ENCODE measurements around the gene RALGDS. TPM values are rescaled to one million over a fixed set of nuclear protein-coding genes. Genes with fewer than 3 reads are reported as not detected.

The RALGDS gene
- total RNA-seq, 1 experiment from 2014 or later, result 36.1 TPM

- TF ChIP-seq FOSL1 (IDR thresholded peaks at IDR 0.05; ENCODE audit: low read depth) (no peak), SRF (IDR thresholded peaks at IDR 0.05; ENCODE audit: low read depth) (no peak)
- TF ChIP-seq, protein P1, sequence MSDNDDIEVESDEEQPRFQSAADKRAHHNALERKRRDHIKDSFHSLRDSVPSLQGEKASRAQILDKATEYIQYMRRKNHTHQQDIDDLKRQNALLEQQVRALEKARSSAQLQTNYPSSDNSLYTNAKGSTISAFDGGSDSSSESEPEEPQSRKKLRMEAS (IDR thresholded peaks at IDR 0.05), result no peak
- H3K4me1 ChIP-seq (ENCODE audit: control insufficient read depth in 1 of 2, insufficient read depth in 2 of 2, low read length in 2 of 2), result peaks cover 17 to 47% of the 10 kb centered on the region in 2 experiments
- no peaks in the 10 kb centered on the region for H3K9me3 ChIP-seq (ENCODE audit: control insufficient read depth in 1 of 2, insufficient read depth in 1 of 2, low read depth in 1 of 2, low read length in 2 of 2)
- H4K20me1 ChIP-seq (ENCODE audit: insufficient read depth), result no peaks in the 10 kb centered on the region
- intact Hi-C loops (cut with micrococcal nuclease), result no loop called here
- no peaks in the 10 kb centered on the region for H3K9me2 ChIP-seq (ENCODE audit: insufficient read depth)
- no peak overlapping the region for H3K27ac ChIP-seq (ENCODE audit: low read depth, low read length)
- ChIA-PET CTCF (no interaction called here), RAD21 (ENCODE audit: low non-redundant PET in 1 of 2, low total read pairs in 2 of 2, uncharacterized antibody in 2 of 2, unreplicated experiment in 2 of 2) (no interaction called here), POLR2A (interaction anchor here (1.3 kb wide), 1 partner anchor 9 kb away, joined by 3 read pairs; no protein-coding TSS in a partner anchor)
- H3K9ac ChIP-seq (ENCODE audit: low read length), result no peak overlapping the region
- BruUV-seq (replicated peaks), result no TSS peak
- H3K27me3 ChIP-seq (ENCODE audit: insufficient read depth, low read length), result no peaks in the 10 kb centered on the region
- DNase-seq (ENCODE audit: low read depth, low spot score) (no peak), ATAC-seq (no peak)
- no peak overlapping the region for H3K4me3 ChIP-seq (replicated peaks in 1 of 2; ENCODE audit: low read depth in 1 of 2, low read length in 2 of 2)
- H2AFZ ChIP-seq (ENCODE audit: low read depth, low read length, poor library complexity, severe bottlenecking), result no peak overlapping the region
- H3K79me2 ChIP-seq (ENCODE audit: insufficient read depth, low read length), result peaks cover 13% of the 10 kb centered on the region; the same call in 1 of the 2 replicates
- no peak overlapping the region for H3K4me2 ChIP-seq (ENCODE audit: low read length)
- H3K36me3 ChIP-seq (ENCODE audit: control insufficient read depth in 1 of 2, insufficient read depth in 2 of 2, low read length in 2 of 2), result no peaks in the 10 kb centered on the region
Observed at GRCh38 chr9:133125941-133126696, 5.1 kb upstream of the RALGDS start.

DNA sequence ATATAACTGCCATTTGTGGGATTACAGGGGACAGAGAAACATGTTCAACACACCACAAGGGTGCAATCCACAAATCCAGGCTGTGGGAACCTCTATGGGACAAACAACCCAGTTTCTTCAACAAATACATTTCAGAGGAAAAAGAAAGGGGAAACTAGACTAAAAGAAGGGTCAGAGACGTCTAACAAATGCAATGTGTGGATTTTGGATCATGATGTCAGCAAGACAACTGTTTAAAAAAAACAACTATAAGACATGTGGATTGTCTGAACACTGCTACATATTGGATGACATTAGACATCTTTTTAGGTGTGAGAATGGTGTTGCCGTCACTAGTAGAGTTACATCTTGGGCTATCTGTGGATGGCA lies 3.9 kb upstream of the RALGDS start:
- no TSS peak for BruUV-seq (replicated peaks)
- Histone ChIP-seq H3K4me3 (replicated peaks in 1 of 2; ENCODE audit: low read depth in 1 of 2, low read length in 2 of 2) (no peak overlapping the region), H3K9me2 (ENCODE audit: insufficient read depth) (no peaks in the 10 kb centered on the region), H2AFZ (ENCODE audit: low read depth, low read length, poor library complexity, severe bottlenecking) (no peak overlapping the region), H3K27me3 (ENCODE audit: insufficient read depth, low read length) (no peaks in the 10 kb centered on the region), H3K79me2 (ENCODE audit: insufficient read depth, low read length) (peaks cover 10% of the 10 kb centered on the region; the same call in 1 of the 2 replicates), H3K9me3 (ENCODE audit: control insufficient read depth in 1 of 2, insufficient read depth in 1 of 2, low read depth in 1 of 2, low read length in 2 of 2) (no peaks in the 10 kb centered on the region), H3K4me1 (ENCODE audit: control insufficient read depth in 1 of 2, insufficient read depth in 2 of 2, low read length in 2 of 2) (peaks cover 19 to 56% of the 10 kb centered on the region in 2 experiments), H4K20me1 (ENCODE audit: insufficient read depth) (no peaks in the 10 kb centered on the region), H3K27ac (ENCODE audit: low read depth, low read length) (no peak overlapping the region), H3K9ac (ENCODE audit: low read length) (no peak overlapping the region), H3K4me2 (ENCODE audit: low read length) (no peak overlapping the region), H3K36me3 (ENCODE audit: control insufficient read depth in 1 of 2, insufficient read depth in 2 of 2, low read length in 2 of 2) (no peaks in the 10 kb centered on the region)
- ATAC-seq, result no peak
- intact Hi-C loops (cut with micrococcal nuclease), result no loop called here
- TF ChIP-seq, protein P1 (IDR thresholded peaks at IDR 0.05), result no peak
- TF ChIP-seq, protein P2, sequence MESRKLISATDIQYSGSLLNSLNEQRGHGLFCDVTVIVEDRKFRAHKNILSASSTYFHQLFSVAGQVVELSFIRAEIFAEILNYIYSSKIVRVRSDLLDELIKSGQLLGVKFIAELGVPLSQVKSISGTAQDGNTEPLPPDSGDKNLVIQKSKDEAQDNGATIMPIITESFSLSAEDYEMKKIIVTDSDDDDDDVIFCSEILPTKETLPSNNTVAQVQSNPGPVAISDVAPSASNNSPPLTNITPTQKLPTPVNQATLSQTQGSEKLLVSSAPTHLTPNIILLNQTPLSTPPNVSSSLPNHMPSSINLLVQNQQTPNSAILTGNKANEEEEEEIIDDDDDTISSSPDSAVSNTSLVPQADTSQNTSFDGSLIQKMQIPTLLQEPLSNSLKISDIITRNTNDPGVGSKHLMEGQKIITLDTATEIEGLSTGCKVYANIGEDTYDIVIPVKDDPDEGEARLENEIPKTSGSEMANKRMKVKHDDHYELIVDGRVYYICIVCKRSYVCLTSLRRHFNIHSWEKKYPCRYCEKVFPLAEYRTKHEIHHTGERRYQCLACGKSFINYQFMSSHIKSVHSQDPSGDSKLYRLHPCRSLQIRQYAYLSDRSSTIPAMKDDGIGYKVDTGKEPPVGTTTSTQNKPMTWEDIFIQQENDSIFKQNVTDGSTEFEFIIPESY (IDR thresholded peaks at IDR 0.05; ENCODE audit: extremely low read depth, insufficient replicate concordance, low read length), result no peak
- no peak for TF ChIP-seq CEBPB (IDR thresholded peaks at IDR 0.05; ENCODE audit: low read depth)
- TF ChIP-seq, protein P3, sequence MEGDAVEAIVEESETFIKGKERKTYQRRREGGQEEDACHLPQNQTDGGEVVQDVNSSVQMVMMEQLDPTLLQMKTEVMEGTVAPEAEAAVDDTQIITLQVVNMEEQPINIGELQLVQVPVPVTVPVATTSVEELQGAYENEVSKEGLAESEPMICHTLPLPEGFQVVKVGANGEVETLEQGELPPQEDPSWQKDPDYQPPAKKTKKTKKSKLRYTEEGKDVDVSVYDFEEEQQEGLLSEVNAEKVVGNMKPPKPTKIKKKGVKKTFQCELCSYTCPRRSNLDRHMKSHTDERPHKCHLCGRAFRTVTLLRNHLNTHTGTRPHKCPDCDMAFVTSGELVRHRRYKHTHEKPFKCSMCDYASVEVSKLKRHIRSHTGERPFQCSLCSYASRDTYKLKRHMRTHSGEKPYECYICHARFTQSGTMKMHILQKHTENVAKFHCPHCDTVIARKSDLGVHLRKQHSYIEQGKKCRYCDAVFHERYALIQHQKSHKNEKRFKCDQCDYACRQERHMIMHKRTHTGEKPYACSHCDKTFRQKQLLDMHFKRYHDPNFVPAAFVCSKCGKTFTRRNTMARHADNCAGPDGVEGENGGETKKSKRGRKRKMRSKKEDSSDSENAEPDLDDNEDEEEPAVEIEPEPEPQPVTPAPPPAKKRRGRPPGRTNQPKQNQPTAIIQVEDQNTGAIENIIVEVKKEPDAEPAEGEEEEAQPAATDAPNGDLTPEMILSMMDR (IDR thresholded peaks at IDR 0.05 in 2 of 3, conservative IDR thresholded peaks at IDR 0.05 in 1 of 3; ENCODE audit: borderline replicate concordance in 1 of 3, insufficient read depth in 1 of 3, low read depth in 2 of 3, low read length in 2 of 3), result no peak
- no peak for TF ChIP-seq RAD21 (IDR thresholded peaks at IDR 0.05; ENCODE audit: low read depth)
- no peak for TF ChIP-seq FOSL1 (IDR thresholded peaks at IDR 0.05; ENCODE audit: low read depth)
- no peak for TF ChIP-seq ZNF274 (IDR thresholded peaks at IDR 0.05; ENCODE audit: low read depth, low read length)
- no peak for TF ChIP-seq POLR2AphosphoS5 (IDR thresholded peaks at IDR 0.05; ENCODE audit: low read depth, low read length)
- no peak for TF ChIP-seq YY1 (IDR thresholded peaks at IDR 0.05; ENCODE audit: extremely low read depth, insufficient replicate concordance, low read depth, low read length)
- TF ChIP-seq, protein P4, sequence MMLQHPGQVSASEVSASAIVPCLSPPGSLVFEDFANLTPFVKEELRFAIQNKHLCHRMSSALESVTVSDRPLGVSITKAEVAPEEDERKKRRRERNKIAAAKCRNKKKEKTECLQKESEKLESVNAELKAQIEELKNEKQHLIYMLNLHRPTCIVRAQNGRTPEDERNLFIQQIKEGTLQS (IDR thresholded peaks at IDR 0.05), result no peak
- TF ChIP-seq SRF (IDR thresholded peaks at IDR 0.05; ENCODE audit: low read depth), result no peak
- TF ChIP-seq SP1 (IDR thresholded peaks at IDR 0.05; ENCODE audit: low read depth), result no peak
- DNase-seq (ENCODE audit: low read depth, low spot score), result no peak
- CTCF ChIA-PET, result no interaction called here
- POLR2A ChIA-PET, result no interaction called here
- RAD21 ChIA-PET (ENCODE audit: low non-redundant PET in 1 of 2, low total read pairs in 2 of 2, uncharacterized antibody in 2 of 2, unreplicated experiment in 2 of 2), result no interaction called here
